Common myeloid progenitor, CD34-positive (primary cell): ENCODE measurements around the gene CCDC27.

Experiments
- CTCF ChIA-PET: fragments of 350-600 bp; sonication (Branson Sonifier 250); formaldehyde crosslinking; loops from one replicate; lab custom pipeline; 2021; ENCODE audit warnings: antibody characterized with exemption; lab: Charles Lee
- POLR2A ChIA-PET: fragments of 350-600 bp; sonication (Branson Sonifier 250); formaldehyde crosslinking; loops from one replicate; lab custom pipeline; 2021; ENCODE audit warnings: antibody characterized with exemption; lab: Charles Lee
- DNase-seq, 3 donors: peaks; one replicate each; pipeline versions ENCODE4 v3.0.0 to v3.0.0-alpha.2; 2013
- H3K27ac ChIP-seq, 2 experiments: 1 replicate in 1 of 2; 2 replicates in 1 of 2; pipeline ENCODE4 v1.7.0; 2013; ENCODE audit warnings: inconsistent platforms in 2 of 2, low read length in 2 of 2, mild to moderate bottlenecking in 2 of 2, low read depth in 1 of 2, moderate library complexity in 1 of 2; ENCODE audit not compliant: severe bottlenecking in 2 of 2, insufficient read depth in 1 of 2, poor library complexity in 1 of 2
- H3K27me3 ChIP-seq, 5 experiments: replicated peaks in 2 of 5; 1 replicate in 3 of 5; 2 replicates in 2 of 5; pipeline versions ENCODE4 v1.6.1 to v1.7.0; 2013; ENCODE audit warnings: low read length in 4 of 5, mild to moderate bottlenecking in 2 of 5, moderate library complexity in 2 of 5, inconsistent platforms in 1 of 5; ENCODE audit not compliant: insufficient read depth in 5 of 5, control insufficient read depth in 4 of 5
- H3K36me3 ChIP-seq, 4 experiments: 1 replicate in 2 of 4; 2 replicates in 2 of 4; pipeline versions ENCODE4 v1.6.1 to v1.7.0; 2013; ENCODE audit warnings: low read length in 3 of 4, control low read depth in 1 of 4, mild to moderate bottlenecking in 1 of 4; ENCODE audit not compliant: control insufficient read depth in 4 of 4, insufficient read depth in 4 of 4
- H3K4me1 ChIP-seq, 4 experiments: 1 replicate in 3 of 4; 2 replicates in 1 of 4; pipeline versions ENCODE4 v1.6.1 to v1.7.1; 2013; ENCODE audit warnings: low read length in 3 of 4, mild to moderate bottlenecking in 3 of 4, control low read depth in 1 of 4, inconsistent platforms in 1 of 4, moderate library complexity in 1 of 4; ENCODE audit not compliant: control insufficient read depth in 4 of 4, insufficient read depth in 4 of 4; ENCODE audit errors: control extremely low read depth in 1 of 4
- H3K4me3 ChIP-seq, 7 experiments: 1 replicate in 4 of 7; 2 replicates in 3 of 7; pipeline versions ENCODE4 v1.5.1 to v1.7.0; 2013; ENCODE audit warnings: mild to moderate bottlenecking in 7 of 7, low read length in 6 of 7, moderate library complexity in 6 of 7, inconsistent platforms in 2 of 7, low read depth in 2 of 7, control low read depth in 1 of 7; ENCODE audit not compliant: insufficient read depth in 4 of 7, control insufficient read depth in 1 of 7; ENCODE audit errors: extremely low read depth in 1 of 7
- H3K9me3 ChIP-seq, 5 experiments: 1 replicate in 4 of 5; 2 replicates in 1 of 5; pipeline versions ENCODE4 v1.6.1 to v1.7.1; 2013; ENCODE audit warnings: low read length in 4 of 5, mild to moderate bottlenecking in 2 of 5, inconsistent platforms in 1 of 5, low read depth in 1 of 5, moderate library complexity in 1 of 5; ENCODE audit not compliant: control insufficient read depth in 4 of 5, insufficient read depth in 2 of 5; ENCODE audit errors: control extremely low read depth in 1 of 5
- WGBS: methylation state at CpG from one replicate; pipeline ENCODE4 v1.1.5; 2013; ENCODE audit not compliant: insufficient coverage; 5-methylcytosine and 5-hydroxymethylcytosine counted together

The CCDC27 gene

GRCh38 chr1:3821004-3821403, 68.8 kb downstream of the CCDC27 start:
- 97% methylated on average over 5 of the region's 6 CpGs for WGBS
- H3K36me3 ChIP-seq, result peaks cover 11 to 61% (median 34%) of the 10 kb centered on the region in 4 experiments
- DNase-seq, result no peak
- H3K4me1 ChIP-seq, result no peaks in the 10 kb centered on the region
- no peaks in the 10 kb centered on the region for H3K27me3 ChIP-seq
- CTCF ChIA-PET, result no interaction called here
- no peaks in the 10 kb centered on the region for H3K9me3 ChIP-seq
- no peak overlapping the region for H3K27ac ChIP-seq
- H3K4me3 ChIP-seq, result no peak overlapping the region
- POLR2A ChIA-PET, result no interaction called here
